Trophoblast cell (in vitro differentiated cells and primary cell): ENCODE data around the gene TRIM56.
A peak's percentile ranks its signal among the peaks of the same experiment; 100 is the strongest.

Experiments
- DNase-seq, 2 donors: peaks; one replicate each; pipeline ENCODE4 v3.0.0-alpha.2; 2016
- H2AFZ ChIP-seq: 2 replicates; pipeline ENCODE4 v1.6.1; 2013; ENCODE audit warnings: low read length, moderate library complexity, mild to moderate bottlenecking; ENCODE audit not compliant: insufficient read depth, poor library complexity
- H2AK5ac ChIP-seq: 2 replicates; pipeline ENCODE4 v1.6.1; 2013; ENCODE audit warnings: mild to moderate bottlenecking, low read length
- H2BK120ac ChIP-seq: 2 replicates; pipeline ENCODE4 v1.6.1; 2013; ENCODE audit warnings: low read length, mild to moderate bottlenecking, moderate library complexity; ENCODE audit not compliant: insufficient read depth, poor library complexity
- H2BK12ac ChIP-seq: 2 replicates; pipeline ENCODE4 v1.6.1; 2013; ENCODE audit warnings: mild to moderate bottlenecking, low read length, moderate library complexity
- H2BK5ac ChIP-seq: 2 replicates; pipeline ENCODE4 v1.6.1; 2013; ENCODE audit warnings: low read length, low read depth, moderate library complexity, mild to moderate bottlenecking; ENCODE audit not compliant: poor library complexity
- H3K14ac ChIP-seq: 2 replicates; pipeline ENCODE4 v1.6.1; 2013; ENCODE audit warnings: mild to moderate bottlenecking, low read length
- H3K18ac ChIP-seq: 2 replicates; pipeline ENCODE4 v1.6.1; 2013; ENCODE audit warnings: mild to moderate bottlenecking, low read length
- H3K23ac ChIP-seq: 2 replicates; pipeline ENCODE4 v1.6.1; 2013; ENCODE audit warnings: low read length
- H3K27ac ChIP-seq: 2 replicates; pipeline ENCODE4 v1.5.1; 2013; ENCODE audit warnings: low read depth, mild to moderate bottlenecking, inconsistent platforms, low read length, moderate library complexity
- H3K27me3 ChIP-seq: 2 replicates; pipeline ENCODE4 v1.6.1; 2013; ENCODE audit warnings: inconsistent platforms, mild to moderate bottlenecking, low read length, moderate library complexity; ENCODE audit not compliant: insufficient read depth
- H3K36me3 ChIP-seq, 2 experiments: 1 replicate in 1 of 2; 2 replicates in 1 of 2; pipeline ENCODE4 v1.6.1; 2013; ENCODE audit warnings: low read length in 2 of 2, mild to moderate bottlenecking in 2 of 2, moderate library complexity in 1 of 2; ENCODE audit not compliant: insufficient read depth in 2 of 2, control insufficient read depth in 1 of 2
- H3K4ac ChIP-seq: 2 replicates; pipeline ENCODE4 v1.6.1; 2013; ENCODE audit warnings: low read depth, mild to moderate bottlenecking, low read length, moderate library complexity
- H3K4me1 ChIP-seq, 2 experiments: 1 replicate in 1 of 2; 2 replicates in 1 of 2; pipeline ENCODE4 v1.6.1; 2013; ENCODE audit warnings: low read length in 2 of 2, mild to moderate bottlenecking in 2 of 2, moderate library complexity in 1 of 2; ENCODE audit not compliant: insufficient read depth in 2 of 2, control insufficient read depth in 1 of 2
- H3K4me2 ChIP-seq: 2 replicates; pipeline ENCODE4 v1.6.1; 2013; ENCODE audit warnings: inconsistent platforms, mild to moderate bottlenecking, low read length, moderate library complexity
- H3K4me3 ChIP-seq: 2 replicates; pipeline ENCODE4 v1.5.1; 2013; ENCODE audit warnings: mild to moderate bottlenecking, low read depth, low read length, inconsistent platforms
- H3K79me1 ChIP-seq: one replicate; pipeline ENCODE4 v1.6.1; 2013; ENCODE audit warnings: low read length
- H3K79me2 ChIP-seq: 2 replicates; pipeline ENCODE4 v1.6.1; 2013; ENCODE audit warnings: low read length, mild to moderate bottlenecking; ENCODE audit not compliant: control insufficient read depth, insufficient read depth, poor library complexity
- H3K9ac ChIP-seq: 2 replicates; pipeline ENCODE4 v1.6.1; 2013; ENCODE audit warnings: mild to moderate bottlenecking, low read length
- H3K9me3 ChIP-seq: 2 replicates; pipeline ENCODE4 v1.6.1; 2013; ENCODE audit warnings: low read depth, mild to moderate bottlenecking, control low read depth, inconsistent platforms, low read length; ENCODE audit not compliant: insufficient read depth
- H4K12ac ChIP-seq: 2 replicates; pipeline ENCODE4 v1.6.1; 2013; ENCODE audit warnings: low read depth, mild to moderate bottlenecking, low read length, moderate library complexity
- H4K8ac ChIP-seq: 2 replicates; pipeline ENCODE4 v1.6.1; 2013; ENCODE audit warnings: low read depth, mild to moderate bottlenecking, low read length, moderate library complexity
- H4K91ac ChIP-seq: one replicate; pipeline ENCODE4 v1.6.1; 2013; ENCODE audit warnings: low read depth, mild to moderate bottlenecking, low read length, moderate library complexity
- WGBS: extraction: QIAGEN DNeasy Blood & Tissue Kit; methylation state at CpG from one replicate; pipeline ENCODE4 v1.1.7; 2013; ENCODE audit warnings: missing lambda C conversion rate; ENCODE audit not compliant: insufficient read length, insufficient coverage; ENCODE audit errors: extremely low coverage; 5-methylcytosine and 5-hydroxymethylcytosine counted together

TRIM56 gene

DNA sequence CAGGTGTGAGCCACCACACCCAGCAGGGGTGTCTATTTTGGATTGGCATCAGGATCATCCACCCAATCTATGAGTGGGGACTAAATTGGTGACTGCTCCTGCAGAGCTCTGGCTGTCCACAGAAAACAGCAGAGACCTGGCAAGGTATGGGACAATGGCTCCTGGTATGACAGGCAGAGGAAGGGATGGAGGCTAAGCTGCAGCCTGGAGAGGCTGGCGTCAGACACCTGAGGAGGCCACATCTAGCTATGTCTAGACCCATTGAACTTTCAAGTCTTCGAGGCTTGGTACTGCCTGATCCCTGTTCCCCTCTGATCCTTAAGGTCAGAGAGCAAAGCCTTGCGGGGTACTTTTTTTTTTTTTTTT, 38.4 kb downstream of the TRIM56 start:
- Histone ChIP-seq H3K4me1 (peaks cover 43 to 60% of the 10 kb centered on the region in 2 experiments), H2AFZ (no peak overlapping the region), H3K4me2 (no peak overlapping the region), H3K27ac (no peak overlapping the region), H4K12ac (no peak overlapping the region), H2BK12ac (peak overlapping the region; percentile 81), H3K4me3 (no peak overlapping the region), H4K8ac (peak overlapping the region; percentile 5), H3K9ac (no peak overlapping the region), H3K27me3 (no peaks in the 10 kb centered on the region), H3K36me3 (no peaks in the 10 kb centered on the region), H3K79me1 (peaks cover 55% of the 10 kb centered on the region), H3K14ac (peak overlapping the region; percentile 39), H3K4ac (no peak overlapping the region), H3K23ac (no peak overlapping the region), H2BK120ac (peak overlapping the region; percentile 84), H4K91ac (peak overlapping the region; percentile 94), H3K79me2 (peaks cover 9% of the 10 kb centered on the region), H3K18ac (no peak overlapping the region), H2BK5ac (peak overlapping the region; percentile 74), H3K9me3 (peaks cover 4% of the 10 kb centered on the region), H2AK5ac (peak overlapping the region; percentile 6)
- WGBS = no CpG with 5 or more reads among the region's 3 CpGs
- DNase-seq = peak in 1 of 2 donors; percentile 51

- Histone ChIP-seq H3K27ac (peak overlapping the region; percentile 81), H4K91ac (peak overlapping the region; percentile 91), H3K36me3 (no peaks in the 10 kb centered on the region), H3K79me2 (peaks cover 9% of the 10 kb centered on the region), H2BK5ac (peak overlapping the region; percentile 75), H3K79me1 (peaks cover 51% of the 10 kb centered on the region), H3K9ac (no peak overlapping the region), H2BK120ac (peak overlapping the region; percentile 89), H3K4me2 (no peak overlapping the region), H3K4ac (peak overlapping the region; percentile 38), H3K14ac (peak overlapping the region; percentile 69), H3K9me3 (peaks cover 4% of the 10 kb centered on the region), H3K27me3 (no peaks in the 10 kb centered on the region), H2AFZ (peak overlapping the region; percentile 8), H2AK5ac (peak overlapping the region; percentile 59), H4K8ac (peak overlapping the region; percentile 51), H3K18ac (peak overlapping the region; percentile 35), H2BK12ac (peak overlapping the region; percentile 78), H3K4me1 (peaks cover 41 to 60% of the 10 kb centered on the region in 2 experiments), H3K4me3 (no peak overlapping the region), H3K23ac (no peak overlapping the region), H4K12ac (no peak overlapping the region)
- WGBS = no CpG with 5 or more reads among the region's 7 CpGs
- DNase-seq = peak; percentile 72 to 89
These were observed 39.2 kb downstream of the TRIM56 start for GRCh38 chr7:101124376-101125056.

DNA sequence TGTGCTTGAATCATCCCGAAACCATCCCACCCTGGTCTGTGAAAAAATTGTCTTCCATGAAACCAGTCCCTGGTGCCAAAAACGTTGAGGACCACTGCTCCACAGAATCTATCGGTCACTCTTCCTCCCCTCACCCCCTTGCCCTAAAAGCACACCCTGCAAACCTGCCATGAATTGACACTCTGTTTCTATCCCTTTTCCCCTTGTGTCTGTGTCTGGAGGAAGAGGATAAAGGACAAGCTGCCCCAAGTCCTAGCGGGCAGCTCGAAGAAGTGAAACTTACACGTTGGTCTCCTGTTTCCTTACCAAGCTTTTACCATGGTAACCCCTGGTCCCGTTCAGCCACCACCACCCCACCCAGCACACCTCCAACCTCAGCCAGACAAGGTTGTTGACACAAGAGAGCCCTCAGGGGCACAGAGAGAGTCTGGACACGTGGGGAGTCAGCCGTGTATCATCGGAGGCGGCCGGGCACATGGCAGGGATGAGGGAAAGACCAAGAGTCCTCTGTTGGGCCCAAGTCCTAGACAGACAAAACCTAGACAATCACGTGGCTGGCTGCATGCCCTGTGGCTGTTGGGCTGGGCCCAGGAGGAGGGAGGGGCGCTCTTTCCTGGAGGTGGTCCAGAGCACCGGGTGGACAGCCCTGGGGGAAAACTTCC, 40.8 kb downstream of the TRIM56 start:
- H3K23ac ChIP-seq = no peak overlapping the region
- peaks cover 9% of the 10 kb centered on the region for H3K79me2 ChIP-seq
- peak overlapping the region; percentile 49 for H3K27ac ChIP-seq
- H3K9me3 ChIP-seq = peaks cover 4% of the 10 kb centered on the region
- peak overlapping the region; percentile 16 for H3K9ac ChIP-seq
- DNase-seq = peak; percentile 94
- peaks cover 41 to 56% of the 10 kb centered on the region in 2 experiments for H3K4me1 ChIP-seq
- H3K18ac ChIP-seq = peak overlapping the region; percentile 15
- no peak overlapping the region for H4K12ac ChIP-seq
- H4K8ac ChIP-seq = peak overlapping the region; percentile 21
- H2BK5ac ChIP-seq = peak overlapping the region; percentile 47
- H4K91ac ChIP-seq = peak overlapping the region; percentile 86
- peak overlapping the region; percentile 10 for H3K14ac ChIP-seq
- H2AFZ ChIP-seq = peak overlapping the region; percentile 6
- no peak overlapping the region for H3K4me3 ChIP-seq
- peak overlapping the region; percentile 16 for H2BK12ac ChIP-seq
- WGBS = no CpG with 5 or more reads among the region's 15 CpGs
- peaks cover 50% of the 10 kb centered on the region for H3K79me1 ChIP-seq
- no peak overlapping the region for H3K4ac ChIP-seq
- peak overlapping the region; percentile 27 for H2BK120ac ChIP-seq
- no peaks in the 10 kb centered on the region for H3K27me3 ChIP-seq
- no peak overlapping the region for H2AK5ac ChIP-seq
- peak overlapping the region; percentile 51 for H3K4me2 ChIP-seq
- H3K36me3 ChIP-seq = peaks cover 7 to 9% of the 10 kb centered on the region in 2 experiments

DNA sequence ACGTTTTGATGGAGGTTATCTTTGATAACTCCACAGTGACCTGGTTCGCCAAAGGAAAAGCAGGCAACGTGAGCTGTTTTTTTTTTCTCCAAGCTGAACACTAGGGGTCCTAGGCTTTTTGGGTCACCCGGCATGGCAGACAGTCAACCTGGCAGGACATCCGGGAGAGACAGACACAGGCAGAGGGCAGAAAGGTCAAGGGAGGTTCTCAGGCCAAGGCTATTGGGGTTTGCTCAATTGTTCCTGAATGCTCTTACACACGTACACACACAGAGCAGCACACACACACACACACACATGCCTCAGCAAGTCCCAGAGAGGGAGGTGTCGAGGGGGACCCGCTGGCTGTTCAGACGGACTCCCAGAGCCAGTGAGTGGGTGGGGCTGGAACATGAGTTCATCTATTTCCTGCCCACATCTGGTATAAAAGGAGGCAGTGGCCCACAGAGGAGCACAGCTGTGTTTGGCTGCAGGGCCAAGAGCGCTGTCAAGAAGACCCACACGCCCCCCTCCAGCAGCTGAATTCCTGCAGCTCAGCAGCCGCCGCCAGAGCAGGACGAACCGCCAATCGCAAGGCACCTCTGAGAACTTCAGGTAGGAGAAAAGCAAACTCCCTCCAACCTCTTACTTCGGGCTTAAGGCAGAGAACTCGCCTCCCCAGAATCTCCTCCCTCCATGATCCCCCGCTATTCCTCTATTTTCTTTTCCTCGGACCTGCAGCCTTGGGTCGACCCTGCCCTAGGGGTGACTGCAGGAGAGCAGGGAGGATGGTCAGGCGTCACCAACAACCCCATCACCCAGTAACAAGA, 41.6 kb downstream of the TRIM56 start, which contains the start of gene SERPINE1:
SERPINE1 (plus strand) TSS at position 454 of the 809 bp plus-strand sequence. CDS start 1,290 bp downstream, outside the sequence.
- Histone ChIP-seq H2AK5ac (no peak within 1 kb of the TSS), H2AFZ (peak within 1 kb of the TSS; percentile 6), H2BK120ac (peak within 1 kb of the TSS; percentile 47), H3K18ac (peak within 1 kb of the TSS; percentile 91), H4K8ac (peak within 1 kb of the TSS; percentile 75), H3K4me2 (peak within 1 kb of the TSS; percentile 51), H3K9me3 (peaks cover 4% of the 10 kb centered on the region), H4K12ac (no peak within 1 kb of the TSS), H3K14ac (peak within 1 kb of the TSS; percentile 10), H3K23ac (no peak within 1 kb of the TSS), H3K79me1 (peaks cover 42% of the 10 kb centered on the region), H3K4ac (no peak within 1 kb of the TSS), H3K79me2 (peaks cover 9% of the 10 kb centered on the region), H3K27me3 (no peaks in the 10 kb centered on the region), H3K27ac (peak within 1 kb of the TSS; percentile 49), H3K36me3 (peaks cover 9 to 10% of the 10 kb centered on the region in 2 experiments), H3K4me3 (peak within 1 kb of the TSS; percentile 53), H3K4me1 (peaks cover 37 to 52% of the 10 kb centered on the region in 2 experiments), H4K91ac (peak within 1 kb of the TSS; percentile 86), H2BK5ac (peak within 1 kb of the TSS; percentile 47), H3K9ac (peak within 1 kb of the TSS; percentile 16), H2BK12ac (peak within 1 kb of the TSS; percentile 78)
- peak; percentile 92 to 95 for DNase-seq
- no CpG with 5 or more reads among the region's 22 CpGs for WGBS
